ENCODE measurements around the gene LARP1. TPM values are rescaled to one million over a fixed set of nuclear protein-coding genes. Genes with fewer than 3 reads are reported as not detected.

Gene LARP1
- total RNA-seq, 6 experiments from 2014 or later, result 58.2 to 85.7 (median 73.0) TPM

DNA sequence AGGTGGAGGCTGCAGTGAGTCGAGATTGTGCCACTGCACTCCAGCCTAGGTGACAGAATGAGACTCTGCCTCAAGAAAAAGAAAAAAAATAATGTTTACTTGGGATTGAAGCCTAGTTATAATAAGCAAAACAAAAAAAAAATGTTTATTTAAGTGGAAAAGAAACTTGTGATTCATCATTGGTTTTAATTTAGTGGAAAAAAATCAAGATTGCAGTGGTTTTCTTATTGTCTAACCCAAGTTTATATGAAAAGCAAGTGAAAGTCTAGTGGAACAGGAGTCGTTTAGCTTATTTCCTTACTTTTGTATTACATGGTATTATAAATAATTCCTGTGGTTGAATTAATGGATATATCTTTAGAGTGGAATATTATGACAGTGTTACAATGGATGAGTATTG is 111.7 kb downstream of the LARP1 start:
- Histone ChIP-seq H3K36me3 (peaks cover 0 to 35% (median 4%) of the 10 kb centered on the region in 4 donors), H3K27ac (no peak overlapping the region), H3K27me3 (no peaks in the 10 kb centered on the region), H3K4me3 (no peak overlapping the region), H3K9me3 (no peaks in the 10 kb centered on the region), H3K4me1 (peaks cover 0 to 4% (median 0%) of the 10 kb centered on the region in 4 donors)
- ATAC-seq (no peak), DNase-seq (no peak)
- TF ChIP-seq, protein P1, sequence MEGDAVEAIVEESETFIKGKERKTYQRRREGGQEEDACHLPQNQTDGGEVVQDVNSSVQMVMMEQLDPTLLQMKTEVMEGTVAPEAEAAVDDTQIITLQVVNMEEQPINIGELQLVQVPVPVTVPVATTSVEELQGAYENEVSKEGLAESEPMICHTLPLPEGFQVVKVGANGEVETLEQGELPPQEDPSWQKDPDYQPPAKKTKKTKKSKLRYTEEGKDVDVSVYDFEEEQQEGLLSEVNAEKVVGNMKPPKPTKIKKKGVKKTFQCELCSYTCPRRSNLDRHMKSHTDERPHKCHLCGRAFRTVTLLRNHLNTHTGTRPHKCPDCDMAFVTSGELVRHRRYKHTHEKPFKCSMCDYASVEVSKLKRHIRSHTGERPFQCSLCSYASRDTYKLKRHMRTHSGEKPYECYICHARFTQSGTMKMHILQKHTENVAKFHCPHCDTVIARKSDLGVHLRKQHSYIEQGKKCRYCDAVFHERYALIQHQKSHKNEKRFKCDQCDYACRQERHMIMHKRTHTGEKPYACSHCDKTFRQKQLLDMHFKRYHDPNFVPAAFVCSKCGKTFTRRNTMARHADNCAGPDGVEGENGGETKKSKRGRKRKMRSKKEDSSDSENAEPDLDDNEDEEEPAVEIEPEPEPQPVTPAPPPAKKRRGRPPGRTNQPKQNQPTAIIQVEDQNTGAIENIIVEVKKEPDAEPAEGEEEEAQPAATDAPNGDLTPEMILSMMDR (IDR thresholded peaks at IDR 0.05), result no peak
- TF ChIP-seq POLR2A (IDR thresholded peaks at IDR 0.05), result no peak
- WGBS (ENCODE audit: insufficient coverage, low coverage, low lambda C conversion rate, missing lambda C conversion rate), result 94% methylated on average over 2 of the region's 2 CpGs
- intact Hi-C loops (cut with DNase I), result no loop called here

MicroRNA genes within 50 kb of the gene (microRNA counts, 767-probe panel; counts per million panel counts)
- microRNA hsa-miR-378h, result 237 counts per million

Small RNA genes lying within 50 kb of the gene (microRNA-seq; reads per million reads assigned to microRNA genes)
- 0 reads per million in 2 donors for gene MIR378H

Small RNA genes lying within 50 kb of the gene (small RNA-seq; reads per million reads assigned to genes)
- gene MIR378H (0 reads per million in 2 experiments), gene RF00019 (0 reads per million in 2 experiments)

Other genes with a start within 250 kb of the LARP1 start
- gene FAXDC2, start 95.2 kb downstream of the LARP1 start, total RNA-seq, result 10 to 100 TPM; 27.3 to 98.1 (median 53.2) TPM
- 10 to 100 TPM; 12.4 to 19.6 (median 16.5) TPM for gene CNOT8, start 103.2 kb downstream of the LARP1 start, total RNA-seq
- gene GEMIN5, start 182.8 kb downstream of the LARP1 start, total RNA-seq, result 10 to 100 TPM in 1 of 6 experiments, 1 to 10 TPM in 5; 5.7 to 11.3 (median 7.5) TPM
- 10 to 100 TPM; 22.0 to 30.9 (median 26.4) TPM for gene MRPL22, start 185.7 kb downstream of the LARP1 start, total RNA-seq

All from right lobe of liver (tissue), 6 donors.